ENCODE measurements around the gene ZC3H12C.

DNA sequence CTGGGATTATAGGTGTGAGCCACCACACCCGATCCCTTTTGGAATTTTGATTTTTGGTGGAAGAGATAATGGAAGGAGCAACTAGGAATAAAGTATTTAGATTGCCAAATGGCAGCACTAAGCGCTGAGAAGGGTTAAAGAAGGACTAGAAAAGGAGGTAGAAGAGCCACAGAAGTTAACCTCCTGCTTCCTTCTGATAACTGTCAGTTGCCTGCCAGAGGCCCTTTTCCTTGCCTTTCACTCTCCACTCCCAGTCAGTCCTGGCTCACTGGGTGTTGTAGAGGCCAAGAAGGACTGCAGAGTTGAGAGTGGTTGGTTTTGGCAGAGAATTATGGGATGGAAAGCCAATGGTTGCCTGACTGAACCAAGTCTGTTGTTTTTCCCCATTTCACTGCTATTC lies 19.3 kb downstream of the ZC3H12C start:
- TF ChIP-seq CTCF (IDR thresholded peaks at IDR 0.05) (no peak), POLR2A (IDR thresholded peaks at IDR 0.05) (no peak)

Measured in Peyer's patch (tissue), 4 donors.